GM12878 (cell line): Measurements from ENCODE around the gene TBXAS1.

Experiments
- CTCF ChIP-seq, 3 experiments: IDR thresholded peaks in 2 of 3; conservative IDR thresholded peaks in 1 of 3; 2 replicates each; pipeline ENCODE4 v1.5.1; 2011; ENCODE audit warnings: low read depth in 3 of 3, low read length in 3 of 3, mild to moderate bottlenecking in 3 of 3, control low read depth in 2 of 3, moderate library complexity in 2 of 3, inconsistent platforms in 1 of 3, mixed read lengths in 1 of 3; ENCODE audit not compliant: control insufficient read depth in 2 of 3, insufficient read depth in 1 of 3; ENCODE audit errors: extremely low read depth in 1 of 3
- E4F1 ChIP-seq: fragments of 450-650 bp; IDR thresholded peaks from 2 replicates; pipeline ENCODE4 v1.6.1; 2018; ENCODE audit warnings: borderline replicate concordance, mild to moderate bottlenecking; ENCODE audit not compliant: partially characterized antibody
- EZH2 ChIP-seq: IDR thresholded peaks from 2 replicates; pipeline ENCODE4 v1.6.1; 2012; ENCODE audit warnings: low read depth, mild to moderate bottlenecking, control low read depth, inconsistent platforms, low read length, borderline replicate concordance; ENCODE audit not compliant: control insufficient read depth
- MAX ChIP-seq: IDR thresholded peaks from 2 replicates; pipeline ENCODE4 v1.6.1; 2012; ENCODE audit warnings: low read depth, low read length, improper control_type of control experiment
- POLR2A ChIP-seq: IDR thresholded peaks from 2 replicates; pipeline ENCODE4 v1.6.1; 2011; ENCODE audit warnings: low read depth, mild to moderate bottlenecking, low read length
- RCOR1 ChIP-seq: conservative IDR thresholded peaks from 2 replicates; pipeline ENCODE4 v1.6.1; 2012; ENCODE audit warnings: low read depth, low read length, improper control_type of control experiment
- TAF1 ChIP-seq: IDR thresholded peaks from 2 replicates; pipeline ENCODE4 v1.6.1; 2011; ENCODE audit warnings: mild to moderate bottlenecking, low read depth, low read length, borderline replicate concordance
- TCF12 ChIP-seq: IDR thresholded peaks from 2 replicates; pipeline ENCODE4 v1.6.1; 2011; ENCODE audit warnings: low read depth, mild to moderate bottlenecking, low read length
- USF2 ChIP-seq: IDR thresholded peaks from 2 replicates; pipeline ENCODE4 v1.6.1; 2011; ENCODE audit warnings: low read depth, low read length, improper control_type of control experiment, borderline replicate concordance
- ZBTB33 ChIP-seq: fragments of 450-650 bp; IDR thresholded peaks from 2 replicates; pipeline ENCODE4 v1.6.1; 2017; ENCODE audit warnings: mild to moderate bottlenecking

GRCh38 chr7:140053812-140054539 is 224.9 kb downstream of the TBXAS1 start:
- TF ChIP-seq RCOR1: no peak
- no peak for TF ChIP-seq TCF12
- no peak for TF ChIP-seq USF2
- no peak for TF ChIP-seq CTCF (IDR thresholded peaks at IDR 0.05 in 2 of 3, conservative IDR thresholded peaks at IDR 0.05 in 1 of 3; ENCODE audit: control insufficient read depth in 2 of 3, extremely low read depth in 1 of 3, insufficient read depth in 1 of 3, low read depth in 3 of 3, low read length in 3 of 3)
- TF ChIP-seq MAX: no peak
- no peak for TF ChIP-seq TAF1
- no peak for TF ChIP-seq EZH2
- TF ChIP-seq POLR2A: no peak
- TF ChIP-seq ZBTB33: no peak
- no peak for TF ChIP-seq E4F1
